HEK293 (cell line): ENCODE measurements around the gene MXD4.

Experiments
- CTCF ChIA-PET: fragments of 350-600 bp; formaldehyde crosslinking; extraction: SDS; loops from one replicate; lab custom pipeline; 2021; ENCODE audit warnings: antibody characterized with exemption; lab: Yijun Ruan, JAX
- POLR2A ChIA-PET: fragments of 300-600 bp; formaldehyde crosslinking; extraction: SDS; loops from one replicate; lab custom pipeline; 2020; ENCODE audit warnings: antibody characterized with exemption, inconsistent platforms; lab: Yijun Ruan, JAX
- H3K27ac ChIP-seq: fragments of 200-500 bp; sonication (Bioruptor generic); 2 replicates; pipeline ENCODE4 v1.5.1; 2014; ENCODE audit warnings: low read depth, low read length, control low read depth, inconsistent platforms; ENCODE audit errors: extremely low read depth
- H3K36me3 ChIP-seq, 2 experiments: fragments of 200-500 bp in 1 of 2; sonication (Bioruptor generic) in 1 of 2; 1 replicate in 1 of 2; 2 replicates in 1 of 2; pipeline ENCODE4 v1.5.1; 2014 to 2017; ENCODE audit warnings: inconsistent platforms in 2 of 2, low read length in 2 of 2; ENCODE audit not compliant: control insufficient read depth in 2 of 2, insufficient read depth in 1 of 2
- H3K4me1 ChIP-seq: fragments of 200-500 bp; sonication (Bioruptor generic); 2 replicates; pipeline ENCODE4 v1.5.1; 2014; ENCODE audit warnings: mild to moderate bottlenecking, low read length, inconsistent platforms; ENCODE audit not compliant: control insufficient read depth, insufficient read depth
- H3K4me3 ChIP-seq: 2 replicates; pipeline ENCODE4 v1.5.1; 2011; ENCODE audit warnings: low read depth, mild to moderate bottlenecking, control low read depth, low read length, moderate library complexity
- H3K9me3 ChIP-seq: fragments of 200-500 bp; sonication (Bioruptor generic); 2 replicates; pipeline ENCODE4 v1.5.1; 2014; ENCODE audit warnings: low read depth, low read length, inconsistent platforms; ENCODE audit not compliant: control insufficient read depth, insufficient read depth
- ELK4 ChIP-seq: IDR thresholded peaks from 2 replicates; pipeline ENCODE4 v1.6.1; 2011; ENCODE audit warnings: mild to moderate bottlenecking, low read depth, low read length, borderline replicate concordance
- FEZF1 ChIP-seq: fragments of 450-650 bp; formaldehyde crosslinking; IDR thresholded peaks from 2 replicates; pipeline ENCODE4 v1.5.1; 2016; ENCODE audit warnings: missing biosample characterization, missing genetic modification characterization
- PRDM1 ChIP-seq: fragments of 450-650 bp; formaldehyde crosslinking; IDR thresholded peaks from 2 replicates; pipeline ENCODE4; 2016; ENCODE audit warnings: missing biosample characterization, missing genetic modification characterization
- SP7 ChIP-seq: fragments of 450-650 bp; formaldehyde crosslinking; IDR thresholded peaks from 2 replicates; pipeline ENCODE4 v1.5.1; 2016; ENCODE audit warnings: missing biosample characterization, missing genetic modification characterization
- YY1 ChIP-seq: fragments of 450-650 bp; formaldehyde crosslinking; IDR thresholded peaks from 2 replicates; pipeline ENCODE4 v1.5.1; 2018; ENCODE audit warnings: missing biosample characterization, missing genetic modification characterization
- ZBTB17 ChIP-seq: fragments of 450-650 bp; formaldehyde crosslinking; IDR thresholded peaks from 2 replicates; pipeline ENCODE4 v1.5.1; 2016; ENCODE audit warnings: missing biosample characterization, missing genetic modification characterization
- ZBTB8A ChIP-seq: fragments of 450-650 bp; formaldehyde crosslinking; IDR thresholded peaks from 2 replicates; pipeline ENCODE4 v1.5.1; 2016; ENCODE audit warnings: missing biosample characterization, missing genetic modification characterization
- ZNF155 ChIP-seq: fragments of 450-650 bp; formaldehyde crosslinking; IDR thresholded peaks from 2 replicates; pipeline ENCODE4 v1.5.1; 2016; ENCODE audit warnings: missing biosample characterization, missing genetic modification characterization
- ZNF223 ChIP-seq: fragments of 450-650 bp; formaldehyde crosslinking; IDR thresholded peaks from 2 replicates; pipeline ENCODE4 v1.5.1; 2016; ENCODE audit warnings: missing biosample characterization, missing genetic modification characterization
- ZNF280D ChIP-seq: fragments of 450-650 bp; formaldehyde crosslinking; IDR thresholded peaks from 2 replicates; pipeline ENCODE4 v1.5.1; 2016; ENCODE audit warnings: missing biosample characterization, missing genetic modification characterization
- ZNF354C ChIP-seq: fragments of 450-650 bp; formaldehyde crosslinking; IDR thresholded peaks from 2 replicates; pipeline ENCODE4 v1.5.1; 2016; ENCODE audit warnings: missing biosample characterization, missing genetic modification characterization, low read depth, borderline replicate concordance
- ZNF391 ChIP-seq: fragments of 450-650 bp; formaldehyde crosslinking; IDR thresholded peaks from 2 replicates; pipeline ENCODE4 v1.5.1; 2016; ENCODE audit warnings: low read depth, missing biosample characterization, missing genetic modification characterization, borderline replicate concordance
- ZNF404 ChIP-seq: fragments of 450-650 bp; formaldehyde crosslinking; IDR thresholded peaks from 2 replicates; pipeline ENCODE4 v1.5.1; 2017; ENCODE audit warnings: missing biosample characterization, missing genetic modification characterization
- ZNF416 ChIP-seq: fragments of 450-650 bp; formaldehyde crosslinking; IDR thresholded peaks from 2 replicates; pipeline ENCODE4 v1.5.1; 2016; ENCODE audit warnings: missing biosample characterization, missing genetic modification characterization
- ZNF510 ChIP-seq: fragments of 450-650 bp; formaldehyde crosslinking; IDR thresholded peaks from 2 replicates; pipeline ENCODE4 v1.5.1; 2018; ENCODE audit warnings: mild to moderate bottlenecking, missing genetic modification characterization, missing biosample characterization; ENCODE audit not compliant: insufficient replicate concordance
- ZNF530 ChIP-seq: fragments of 450-650 bp; formaldehyde crosslinking; IDR thresholded peaks from 2 replicates; pipeline ENCODE4 v1.5.1; 2016; ENCODE audit warnings: low read depth, missing biosample characterization, missing genetic modification characterization
- ZNF544 ChIP-seq: fragments of 450-650 bp; formaldehyde crosslinking; IDR thresholded peaks from 2 replicates; pipeline ENCODE4 v1.5.0; 2017; ENCODE audit warnings: missing biosample characterization, missing genetic modification characterization
- ZNF548 ChIP-seq: fragments of 450-650 bp; formaldehyde crosslinking; IDR thresholded peaks from 2 replicates; pipeline ENCODE4 v1.5.1; 2016; ENCODE audit warnings: missing biosample characterization, missing genetic modification characterization
- ZNF555 ChIP-seq: fragments of 450-650 bp; formaldehyde crosslinking; conservative IDR thresholded peaks from 2 replicates; pipeline ENCODE4 v1.5.1; 2017; ENCODE audit warnings: missing biosample characterization, mild to moderate bottlenecking, missing genetic modification characterization, inconsistent platforms
- ZNF596 ChIP-seq: fragments of 450-650 bp; IDR thresholded peaks from 2 replicates; pipeline ENCODE4 v1.5.0; 2018; ENCODE audit warnings: missing biosample characterization, mild to moderate bottlenecking, missing genetic modification characterization, moderate library complexity
- ZNF600 ChIP-seq: fragments of 450-650 bp; formaldehyde crosslinking; IDR thresholded peaks from 2 replicates; pipeline ENCODE4 v1.5.1; 2016; ENCODE audit warnings: missing biosample characterization, missing genetic modification characterization
- ZNF645 ChIP-seq: fragments of 450-650 bp; formaldehyde crosslinking; IDR thresholded peaks from 2 replicates; pipeline ENCODE4; 2016; ENCODE audit warnings: missing biosample characterization, missing genetic modification characterization
- ZNF660 ChIP-seq: fragments of 450-650 bp; IDR thresholded peaks from 2 replicates; pipeline ENCODE4 v1.5.1; 2018; ENCODE audit warnings: missing biosample characterization, mild to moderate bottlenecking, missing genetic modification characterization
- ZSCAN23 ChIP-seq: fragments of 450-650 bp; formaldehyde crosslinking; IDR thresholded peaks from 2 replicates; pipeline ENCODE4 v1.5.1; 2016; ENCODE audit warnings: missing biosample characterization, missing genetic modification characterization
- TF ChIP-seq, protein P1 (sequence below): fragments of 450-650 bp; formaldehyde crosslinking; IDR thresholded peaks from 2 replicates; pipeline ENCODE4 v1.5.1; 2016; ENCODE audit warnings: missing biosample characterization, missing genetic modification characterization
- TF ChIP-seq, protein P2 (sequence below): fragments of 450-650 bp; formaldehyde crosslinking; IDR thresholded peaks from 2 replicates; pipeline ENCODE4 v1.5.1; 2017; ENCODE audit warnings: missing biosample characterization, missing genetic modification characterization
- TF ChIP-seq, protein P3 (sequence below): fragments of 450-650 bp; formaldehyde crosslinking; IDR thresholded peaks from 2 replicates; pipeline ENCODE4 v1.5.1; 2016; ENCODE audit warnings: missing biosample characterization, missing genetic modification characterization

Gene MXD4

GRCh38 chr4:2287594-2287915 is 25.6 kb upstream of the MXD4 start:
- Histone ChIP-seq H3K36me3 (no peaks in the 10 kb centered on the region), H3K27ac (no peak overlapping the region), H3K9me3 (no peaks in the 10 kb centered on the region), H3K4me3 (no peak overlapping the region), H3K4me1 (no peaks in the 10 kb centered on the region)
- POLR2A ChIA-PET: no interaction called here
- CTCF ChIA-PET: no interaction called here
- TF ChIP-seq ZNF544 (tag by site-specific recombination) (no peak), ZNF416 (no peak)
- TF ChIP-seq, all 188 proteins: peak for 0

DNA sequence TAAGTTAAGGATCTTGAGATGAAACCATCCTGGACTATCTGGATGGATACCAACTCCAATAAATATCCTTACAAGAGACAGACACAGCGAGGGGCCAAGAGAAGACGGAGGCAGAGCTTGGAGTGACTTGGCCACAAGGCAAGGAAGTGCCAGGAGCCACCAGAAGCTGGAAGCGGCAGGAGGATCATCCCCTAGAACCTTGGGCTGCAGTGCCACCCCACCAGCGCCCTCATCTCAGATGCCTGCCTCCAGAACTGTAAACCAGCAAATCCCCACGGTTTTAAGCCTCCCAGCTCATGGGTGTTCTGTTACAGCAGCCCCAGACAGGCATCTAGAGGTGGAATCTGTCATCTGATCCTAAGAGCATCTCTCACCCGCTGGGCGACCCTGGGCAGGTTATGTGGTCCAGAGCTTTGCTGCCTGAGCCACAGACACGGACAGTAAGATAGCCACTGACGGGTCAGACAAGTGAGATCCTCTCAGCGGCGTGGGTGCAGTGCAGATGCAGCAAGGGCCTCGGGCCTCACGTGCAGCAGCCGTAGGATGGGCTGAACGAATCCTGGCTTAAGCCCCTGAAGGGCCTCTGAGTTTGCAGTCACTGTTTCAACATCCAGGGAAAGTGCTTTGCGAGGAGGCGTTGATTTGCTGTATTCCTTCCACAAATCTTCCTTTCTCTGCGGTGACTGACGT is 25.1 kb upstream of the MXD4 start:
- Histone ChIP-seq H3K4me3 (no peak overlapping the region), H3K4me1 (no peaks in the 10 kb centered on the region), H3K27ac (no peak overlapping the region), H3K36me3 (no peaks in the 10 kb centered on the region), H3K9me3 (no peaks in the 10 kb centered on the region)
- POLR2A ChIA-PET: no interaction called here
- CTCF ChIA-PET: no interaction called here
- TF ChIP-seq ZNF548: no peak
- TF ChIP-seq ZNF600: peak; percentile 43; the same call in 1 of the 2 replicates
- TF ChIP-seq ZNF223 (tag by site-specific recombination): no peak
- TF ChIP-seq, protein P1, sequence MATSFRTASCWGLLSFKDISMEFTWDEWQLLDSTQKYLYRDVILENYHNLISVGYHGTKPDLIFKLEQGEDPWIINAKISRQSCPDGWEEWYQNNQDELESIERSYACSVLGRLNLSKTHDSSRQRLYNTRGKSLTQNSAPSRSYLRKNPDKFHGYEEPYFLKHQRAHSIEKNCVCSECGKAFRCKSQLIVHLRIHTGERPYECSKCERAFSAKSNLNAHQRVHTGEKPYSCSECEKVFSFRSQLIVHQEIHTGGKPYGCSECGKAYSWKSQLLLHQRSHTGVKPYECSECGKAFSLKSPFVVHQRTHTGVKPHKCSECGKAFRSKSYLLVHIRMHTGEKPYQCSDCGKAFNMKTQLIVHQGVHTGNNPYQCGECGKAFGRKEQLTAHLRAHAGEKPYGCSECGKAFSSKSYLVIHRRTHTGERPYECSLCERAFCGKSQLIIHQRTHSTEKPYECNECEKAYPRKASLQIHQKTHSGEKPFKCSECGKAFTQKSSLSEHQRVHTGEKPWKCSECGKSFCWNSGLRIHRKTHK: no peak
- no peak for TF ChIP-seq ELK4
- no peak for TF ChIP-seq ZNF596 (tag by site-specific recombination)
- TF ChIP-seq, protein P2, sequence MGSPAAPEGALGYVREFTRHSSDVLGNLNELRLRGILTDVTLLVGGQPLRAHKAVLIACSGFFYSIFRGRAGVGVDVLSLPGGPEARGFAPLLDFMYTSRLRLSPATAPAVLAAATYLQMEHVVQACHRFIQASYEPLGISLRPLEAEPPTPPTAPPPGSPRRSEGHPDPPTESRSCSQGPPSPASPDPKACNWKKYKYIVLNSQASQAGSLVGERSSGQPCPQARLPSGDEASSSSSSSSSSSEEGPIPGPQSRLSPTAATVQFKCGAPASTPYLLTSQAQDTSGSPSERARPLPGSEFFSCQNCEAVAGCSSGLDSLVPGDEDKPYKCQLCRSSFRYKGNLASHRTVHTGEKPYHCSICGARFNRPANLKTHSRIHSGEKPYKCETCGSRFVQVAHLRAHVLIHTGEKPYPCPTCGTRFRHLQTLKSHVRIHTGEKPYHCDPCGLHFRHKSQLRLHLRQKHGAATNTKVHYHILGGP (tag by site-specific recombination): no peak
- TF ChIP-seq ZBTB17: peak; percentile 43; the same call in 1 of the 2 replicates
- TF ChIP-seq ZNF660 (tag by site-specific recombination): no peak
- no peak for TF ChIP-seq ZNF391 (tag by site-specific recombination)
- no peak for TF ChIP-seq YY1 (tag by site-specific recombination)
- TF ChIP-seq ZNF280D (tag by site-specific recombination): no peak
- no peak for TF ChIP-seq ZNF510
- TF ChIP-seq ZSCAN23 (tag by site-specific recombination): no peak
- no peak for TF ChIP-seq ZNF155 (tag by site-specific recombination)
- no peak for TF ChIP-seq ZNF404 (tag by site-specific recombination)
- 0 out of 2 replicates have a peak, but pooled peaks have one; percentile 16 for TF ChIP-seq ZBTB8A (tag by site-specific recombination)
- no peak for TF ChIP-seq ZNF530 (tag by site-specific recombination)
- TF ChIP-seq ZNF354C (tag by site-specific recombination): no peak
- TF ChIP-seq, protein P3, sequence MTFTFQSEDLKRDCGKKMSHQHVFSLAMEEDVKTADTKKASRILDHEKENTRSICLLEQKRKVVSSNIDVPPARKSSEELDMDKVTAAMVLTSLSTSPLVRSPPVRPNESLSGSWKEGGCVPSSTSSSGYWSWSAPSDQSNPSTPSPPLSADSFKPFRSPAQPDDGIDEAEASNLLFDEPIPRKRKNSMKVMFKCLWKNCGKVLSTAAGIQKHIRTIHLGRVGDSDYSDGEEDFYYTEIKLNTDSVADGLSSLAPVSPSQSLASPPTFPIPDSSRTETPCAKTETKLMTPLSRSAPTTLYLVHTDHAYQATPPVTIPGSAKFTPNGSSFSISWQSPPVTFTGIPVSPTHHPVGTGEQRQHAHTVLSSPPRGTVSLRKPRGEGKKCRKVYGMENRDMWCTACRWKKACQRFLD (tag by site-specific recombination): no peak
- no peak for TF ChIP-seq ZNF555 (tag by site-specific recombination)
- no peak for TF ChIP-seq SP7 (tag by site-specific recombination)
- TF ChIP-seq FEZF1 (tag by site-specific recombination): no peak
- TF ChIP-seq ZNF645: no peak
- TF ChIP-seq PRDM1 (tag by site-specific recombination): no peak
